Measurements from ENCODE around the gene C2CD2.
"Not testable (repeated sequence)": the region's sequence is repeated elsewhere in the genome, so short reads cannot be mapped to it uniquely, and the experiment has no call there.

Gene C2CD2

DNA sequence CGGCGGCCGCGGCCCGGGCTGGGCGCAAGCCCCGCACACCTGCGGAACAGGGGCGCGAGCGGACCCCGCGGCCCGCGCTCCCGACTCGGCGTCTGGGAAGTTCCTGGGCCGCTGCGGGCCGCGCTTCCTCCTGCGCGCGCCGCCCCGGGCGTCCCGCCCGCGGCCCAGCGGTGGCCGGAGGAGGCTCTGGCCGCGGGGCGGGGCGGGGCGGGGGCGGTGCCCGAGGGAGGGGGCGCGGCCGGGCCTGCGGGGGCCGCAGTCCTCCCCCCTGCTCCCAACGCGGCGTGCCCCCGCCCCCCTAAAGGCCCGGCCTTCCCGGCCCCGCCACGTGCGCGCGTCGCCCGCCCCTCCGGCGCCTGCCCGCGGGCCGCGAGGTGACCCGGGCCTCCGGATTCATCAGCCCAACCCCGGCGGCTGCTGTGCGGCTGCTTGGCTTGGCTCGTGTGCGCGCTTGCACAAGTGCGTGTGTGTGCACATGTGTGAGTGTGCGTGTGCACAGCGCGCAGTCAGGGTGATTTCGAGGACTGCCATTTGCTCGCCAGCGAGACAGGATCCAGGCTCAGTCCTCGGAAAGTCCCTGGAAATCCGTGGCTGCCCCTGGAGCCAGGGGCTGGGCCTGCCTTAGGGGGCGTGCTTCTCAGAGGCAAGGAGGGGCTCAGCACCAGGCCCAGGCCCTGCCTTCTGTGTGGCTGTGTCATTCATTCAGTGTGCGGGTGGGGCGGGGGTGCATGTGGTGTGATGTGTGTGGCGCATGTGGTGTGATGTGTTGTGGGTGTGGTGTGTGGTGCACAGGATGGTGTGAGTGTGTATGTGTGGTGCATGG is at the start of gene C2CD2:
TSS of gene C2CD2 (minus strand) at position 188 of the 823 bp plus-strand sequence. CDS start 370 bp downstream, outside the sequence.
- DNase-seq = no peak

DNA sequence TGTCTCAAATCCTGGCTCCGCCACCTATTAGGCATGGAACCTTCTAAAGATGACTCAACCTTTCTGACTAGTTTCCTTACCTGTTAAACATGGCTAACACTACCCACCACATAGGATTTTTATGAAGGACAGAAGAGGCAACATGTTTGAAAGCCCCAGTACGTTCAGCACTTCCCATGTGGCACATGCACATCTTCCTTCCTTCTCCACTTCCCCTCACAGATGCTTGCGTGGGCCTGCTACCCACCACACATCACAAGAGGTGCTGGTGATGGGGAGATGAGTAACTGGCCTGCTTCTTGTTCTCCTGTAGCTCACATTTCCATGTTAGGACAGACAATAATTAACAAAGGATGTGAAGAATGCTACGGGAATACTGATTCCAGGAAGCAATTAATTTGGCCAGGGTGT is 49.2 kb upstream of the C2CD2 start:
- no peak for DNase-seq

DNA sequence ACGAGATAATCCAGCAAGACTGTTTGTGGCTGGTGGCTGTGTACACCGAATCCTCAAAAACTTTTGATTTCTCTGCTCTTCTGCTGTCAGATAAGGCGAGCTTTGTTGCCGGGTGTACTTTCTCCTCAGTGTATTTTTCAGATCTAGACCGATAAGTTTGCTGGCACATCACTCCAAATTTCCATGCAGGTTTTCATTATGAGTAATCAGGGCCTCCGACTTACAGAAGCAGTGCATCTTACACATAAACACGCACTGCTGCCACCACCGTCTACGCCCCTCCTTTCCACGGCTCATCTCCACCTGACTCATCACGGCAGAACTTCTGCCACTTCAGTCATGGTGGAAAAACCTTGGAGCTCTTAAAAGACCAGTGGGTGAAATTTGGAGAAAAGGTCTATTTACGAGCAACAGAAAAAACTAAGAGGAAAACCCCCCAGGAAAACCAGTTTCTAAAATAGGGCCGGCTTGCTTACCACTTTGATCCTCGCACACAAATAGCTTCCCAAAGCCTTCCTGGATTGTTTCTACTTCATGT is 48.7 kb upstream of the C2CD2 start:
- peak; percentile 62 for DNase-seq

DNA sequence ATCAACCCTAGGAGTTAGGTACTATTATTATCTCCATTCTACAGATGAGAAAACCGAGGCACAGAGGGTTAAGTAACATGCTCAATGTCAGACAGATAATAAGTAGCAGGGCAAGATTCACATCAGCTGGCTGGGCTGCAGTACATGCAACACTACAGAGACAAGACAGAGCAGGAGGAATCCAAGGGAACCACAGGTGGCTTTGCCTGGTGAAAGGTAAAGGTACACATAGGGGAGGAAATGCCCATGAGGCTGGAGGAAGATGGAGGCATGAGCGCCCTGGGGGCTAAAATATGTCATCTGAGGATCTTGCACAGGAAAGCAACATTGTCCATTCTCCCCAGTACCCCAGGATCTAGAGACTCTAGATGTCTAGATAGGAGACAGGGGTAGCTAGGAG is 48.0 kb upstream of the C2CD2 start:
- no peak for DNase-seq

DNA sequence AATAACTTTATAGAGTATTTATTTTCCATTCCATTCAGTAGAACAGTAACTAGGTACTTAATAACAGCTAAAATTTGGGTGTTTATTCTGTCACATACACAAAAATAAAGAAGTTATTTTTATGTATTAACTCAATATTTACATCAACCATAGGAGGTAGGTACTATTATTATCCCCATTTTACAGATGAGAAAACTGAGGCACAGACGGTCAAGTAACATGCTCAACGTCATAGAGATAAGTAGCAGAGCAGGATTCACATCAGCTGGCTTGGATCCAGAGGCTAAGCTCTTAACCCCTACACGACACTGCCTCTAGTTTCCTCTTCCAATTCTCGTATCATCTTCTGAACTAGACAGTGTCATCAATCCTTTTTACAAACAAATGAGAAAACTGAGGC is 47.1 kb upstream of the C2CD2 start:
- DNase-seq = no peak

DNA sequence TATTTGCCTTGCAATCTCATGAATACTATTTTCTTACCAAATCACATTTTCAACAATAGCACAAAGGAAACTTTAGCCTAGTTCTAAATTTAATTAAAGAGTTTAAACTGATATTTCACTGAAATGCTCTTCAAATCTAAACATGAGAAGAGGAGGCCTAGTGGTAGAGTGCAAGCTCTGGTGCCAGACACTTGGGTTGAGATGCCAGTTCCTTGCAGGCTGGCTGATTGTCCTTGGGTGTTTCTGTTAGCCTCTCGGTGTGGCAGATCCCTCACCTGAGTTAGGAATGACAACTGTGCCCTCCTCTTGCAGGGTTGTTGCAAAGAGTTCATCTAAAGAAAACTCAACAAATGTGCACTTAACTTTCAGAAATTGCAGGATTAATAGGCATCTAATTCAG is 43.8 kb upstream of the C2CD2 start:
- DNase-seq = no peak

DNA sequence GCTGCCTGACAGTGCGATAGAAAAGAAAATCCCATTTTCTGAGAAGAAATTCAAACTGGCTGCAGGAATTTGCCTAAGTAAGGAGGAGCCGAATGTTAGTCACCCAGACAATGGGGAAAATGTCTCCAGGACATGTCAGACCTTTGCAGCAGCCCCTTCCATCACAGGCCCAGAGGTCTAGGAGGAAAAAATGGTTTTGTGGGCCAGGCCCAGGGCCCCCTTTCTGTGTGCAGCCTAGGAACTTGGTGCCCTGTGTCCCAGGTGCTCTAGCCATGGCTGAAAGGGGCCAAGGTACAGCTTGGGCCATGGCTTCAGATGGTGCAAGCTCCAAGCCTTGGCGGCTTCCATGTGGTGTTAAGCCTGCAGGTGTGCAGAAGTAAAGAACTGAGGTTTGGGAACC is 41.8 kb upstream of the C2CD2 start:
- no peak for DNase-seq

DNA sequence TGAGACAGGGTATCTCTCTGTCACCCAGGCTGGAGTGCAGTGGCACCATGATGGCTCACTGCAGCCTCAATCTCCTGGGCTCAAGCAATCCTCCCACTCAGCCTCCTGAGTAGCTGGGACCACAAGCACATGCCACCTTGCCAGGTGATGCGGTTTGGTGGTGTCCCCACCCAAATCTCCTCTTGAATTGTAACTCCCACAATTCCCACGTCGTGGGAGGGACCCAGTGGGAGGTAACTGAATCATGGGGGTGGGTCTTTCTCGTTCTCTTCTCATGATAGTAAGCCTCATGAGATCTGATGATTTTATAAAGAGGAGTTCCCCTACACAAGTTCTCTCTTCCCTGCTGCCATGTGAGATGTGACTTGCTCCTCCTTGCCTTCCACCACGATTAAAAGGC is 40.8 kb upstream of the C2CD2 start:
- not testable (repeated sequence) for DNase-seq

DNA sequence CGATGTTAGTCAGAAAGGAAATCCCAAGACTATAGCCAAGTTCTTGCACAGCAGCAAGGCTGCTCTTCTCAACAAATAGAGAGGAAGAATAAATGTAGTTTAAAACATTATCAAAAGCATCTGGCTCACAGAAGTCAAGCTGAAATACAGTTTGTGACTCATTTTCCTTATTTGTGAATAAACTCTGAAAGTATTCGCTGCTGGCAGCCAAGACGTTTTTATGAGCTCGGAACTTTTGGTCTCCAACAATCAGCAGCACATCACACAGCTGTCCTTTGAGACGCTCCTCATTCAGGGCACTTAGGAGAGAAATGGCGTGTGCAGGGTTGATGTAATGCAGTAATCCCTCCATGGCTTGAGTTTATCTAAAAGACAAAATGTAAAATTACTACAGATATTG is 39.9 kb upstream of the C2CD2 start:
- no peak for DNase-seq

DNA sequence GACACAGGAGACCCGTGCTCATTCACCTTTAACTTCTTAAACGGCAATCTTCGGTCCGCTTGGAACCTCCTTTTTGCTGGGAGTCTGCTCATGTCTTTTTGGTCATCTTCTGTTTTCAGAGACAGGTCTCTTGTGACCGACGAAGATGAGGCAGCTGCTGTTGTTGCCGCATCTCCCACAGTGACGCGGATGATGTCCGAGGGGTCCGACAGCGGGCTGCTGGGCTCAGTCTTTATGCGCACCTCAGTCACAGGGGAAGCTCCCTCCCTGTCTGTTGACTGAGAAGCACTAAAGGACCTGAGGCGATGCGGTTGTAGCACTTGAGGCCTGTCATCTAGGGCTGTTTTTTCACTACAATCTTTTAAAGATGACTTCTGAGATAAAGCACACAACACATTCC is 38.8 kb upstream of the C2CD2 start:
- DNase-seq = no peak

DNA sequence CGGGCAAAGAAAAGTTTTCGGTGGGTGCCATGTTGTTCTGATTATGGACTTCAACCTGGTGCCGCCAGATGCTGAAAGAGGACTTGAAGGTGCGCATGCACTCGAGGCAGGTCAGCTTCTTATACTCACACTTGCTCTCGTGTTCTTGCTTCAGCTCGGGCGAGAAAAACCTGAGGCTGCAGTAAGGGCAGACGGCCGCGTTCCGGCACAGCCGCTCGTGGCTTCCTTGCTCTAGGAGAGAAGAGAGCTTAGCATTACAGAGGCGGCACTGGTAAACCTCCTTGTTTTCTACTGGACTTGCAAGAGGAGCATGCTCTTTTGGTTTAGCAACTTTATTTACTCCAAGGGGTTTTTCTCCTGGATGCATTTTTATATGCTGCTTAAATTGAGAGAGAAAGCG is 37.8 kb upstream of the C2CD2 start:
- no peak for DNase-seq

DNA sequence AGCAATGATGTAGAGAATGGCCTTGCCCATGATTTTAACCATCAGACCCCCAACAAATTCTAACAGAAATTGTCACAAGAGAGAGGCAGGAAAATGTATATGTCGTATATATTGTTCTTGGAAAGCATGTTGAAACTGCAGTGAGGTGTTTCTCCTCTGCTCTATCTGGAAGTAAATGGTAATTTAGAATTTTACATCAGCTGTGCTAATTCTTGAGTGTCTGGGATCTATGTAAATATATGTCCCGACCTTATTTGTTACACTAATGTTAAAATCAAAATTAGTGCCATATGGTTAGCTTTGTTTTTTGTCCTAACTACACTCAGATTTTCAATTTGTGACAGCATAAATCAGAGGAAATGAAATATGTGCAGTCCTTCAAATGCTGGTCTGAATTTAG is 35.9 kb upstream of the C2CD2 start:
- no peak for DNase-seq

DNA sequence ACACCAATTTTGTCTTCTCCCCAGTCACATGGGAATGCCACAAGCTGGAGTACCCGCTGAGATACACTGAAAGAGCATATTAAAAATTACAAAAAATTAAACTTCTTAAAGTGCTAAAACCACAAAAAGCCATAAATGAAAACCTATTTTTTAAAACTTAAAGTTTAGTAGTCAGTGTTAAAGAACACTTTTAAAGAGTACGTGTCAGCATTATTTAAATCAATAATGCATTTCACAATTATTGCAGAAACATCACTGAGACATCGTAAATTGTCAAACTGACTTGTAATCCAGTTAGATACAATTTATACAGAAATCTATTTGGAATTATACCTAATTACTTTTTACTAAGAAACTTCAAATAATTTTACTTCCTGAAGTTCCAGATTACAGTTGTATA is 33.5 kb upstream of the C2CD2 start:
- no peak for DNase-seq

DNA sequence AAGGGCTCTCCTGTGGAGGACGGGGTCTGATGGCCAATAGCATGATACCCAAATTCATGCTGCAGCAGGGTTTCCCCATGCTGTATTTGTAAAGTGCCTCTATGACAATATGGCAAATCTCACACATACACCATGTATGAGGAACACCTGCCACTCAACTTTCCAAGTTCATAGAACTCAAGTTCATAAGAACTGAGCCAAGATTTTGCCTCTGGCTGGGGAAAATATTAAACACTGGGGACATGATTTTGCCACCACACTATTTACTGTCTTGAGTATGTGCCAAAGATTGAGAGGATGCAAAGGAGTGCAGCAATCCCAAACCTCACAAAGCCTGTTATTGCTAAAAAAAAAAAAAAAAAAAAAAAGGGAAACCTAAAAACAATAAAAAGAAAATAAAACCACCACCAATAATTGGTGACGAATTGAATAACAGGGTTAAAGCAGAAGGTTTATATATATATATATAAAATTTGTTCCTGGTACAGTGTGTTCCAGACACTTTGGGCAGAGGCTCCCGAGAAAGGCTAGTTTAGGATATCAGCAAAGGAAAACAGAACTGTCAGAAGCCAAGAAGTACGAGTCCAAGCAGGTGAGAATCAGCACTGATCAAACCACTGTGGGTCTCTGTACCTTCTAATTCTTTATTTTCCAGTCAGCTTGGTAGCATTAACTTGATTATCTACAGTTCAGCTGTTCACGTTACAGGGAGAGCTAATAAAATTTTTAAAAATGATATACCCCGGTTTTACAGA is 32.0 kb upstream of the C2CD2 start:
- no peak for DNase-seq

DNA sequence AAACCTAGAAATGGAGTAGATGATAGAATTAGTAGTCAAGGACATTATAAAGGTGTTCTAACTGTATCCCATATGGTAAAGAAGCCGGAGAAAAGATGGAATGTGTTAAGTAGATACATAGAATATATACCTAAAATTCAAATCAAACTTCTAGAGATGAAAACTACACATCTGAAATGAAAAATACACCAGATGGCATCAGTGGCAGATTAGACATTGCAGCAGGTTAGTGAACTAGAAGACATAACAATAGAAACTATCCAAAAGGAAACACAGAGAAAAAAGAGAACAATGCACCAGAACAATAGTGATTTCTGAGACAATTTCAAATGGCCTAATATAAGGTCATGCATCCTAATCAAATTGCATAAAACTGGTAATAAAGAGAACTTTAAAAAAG is 29.4 kb upstream of the C2CD2 start:
- DNase-seq = no peak

DNA sequence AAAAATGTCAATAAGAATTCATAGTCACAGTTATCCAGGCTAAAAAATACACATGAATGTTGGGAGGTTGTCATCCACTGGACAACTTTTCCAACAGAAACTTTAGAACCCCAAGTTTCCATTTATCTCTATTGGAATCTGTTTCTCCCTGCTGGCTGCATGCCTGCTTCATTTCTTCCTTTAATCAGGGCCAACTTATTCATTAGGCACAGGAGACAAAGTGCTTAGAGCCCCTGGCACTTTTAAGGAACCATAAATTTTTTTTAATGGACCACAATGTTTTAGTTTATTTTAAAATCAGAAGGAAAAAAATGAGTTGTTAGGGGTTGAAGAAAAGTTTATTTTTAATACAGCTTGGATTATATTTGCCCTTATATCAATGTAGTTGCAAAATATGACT is 26.7 kb upstream of the C2CD2 start:
- DNase-seq = no peak

DNA sequence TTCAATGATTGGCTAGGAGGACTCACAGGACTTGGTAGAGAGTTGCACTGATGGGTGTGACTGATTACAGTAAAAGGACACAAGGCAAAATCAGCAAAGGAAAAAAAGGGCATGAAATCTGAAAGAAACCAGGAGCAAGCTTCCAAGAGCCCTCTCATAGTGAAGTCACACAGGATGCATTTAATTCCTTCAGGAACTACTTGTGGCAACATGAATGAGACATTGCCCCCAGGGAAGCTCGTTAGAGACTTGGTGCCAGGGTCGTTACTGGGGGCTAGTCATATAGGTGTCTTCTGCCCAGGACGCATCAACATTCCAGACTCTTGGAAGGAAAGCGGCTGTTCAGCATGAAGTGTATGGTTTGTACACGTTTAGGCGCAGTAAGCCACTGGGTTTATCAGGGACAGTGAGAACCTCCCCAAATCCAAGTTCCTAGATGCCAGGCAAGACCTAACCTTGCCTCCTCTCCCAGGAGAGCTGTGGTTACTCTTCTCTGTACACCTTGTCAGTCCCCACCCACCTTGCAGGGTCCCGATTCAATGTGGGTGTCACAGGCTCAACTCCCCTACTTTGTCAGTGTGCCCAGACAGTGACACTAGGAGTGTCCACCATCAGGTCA is 26.0 kb upstream of the C2CD2 start:
- DNase-seq = no peak

DNA sequence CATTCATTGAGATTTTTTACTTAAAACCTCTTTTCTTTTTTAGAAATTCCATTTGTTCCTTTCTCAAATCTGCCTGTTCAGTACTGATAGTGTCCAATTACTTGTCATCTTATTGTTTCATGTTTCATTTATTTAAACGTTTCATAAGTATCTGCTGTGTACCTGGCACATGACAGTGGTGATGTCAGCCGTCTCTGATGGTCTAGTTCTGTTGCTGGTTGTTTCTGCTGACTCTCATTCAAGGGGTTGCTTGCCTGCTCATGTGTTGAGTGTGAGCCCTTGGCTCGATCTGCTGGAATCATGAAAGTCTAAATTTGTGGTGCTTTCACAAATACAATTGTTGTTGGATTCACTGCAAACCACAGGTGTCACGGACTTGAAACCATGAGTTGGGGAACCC is 25.5 kb upstream of the C2CD2 start:
- no peak for DNase-seq

DNA sequence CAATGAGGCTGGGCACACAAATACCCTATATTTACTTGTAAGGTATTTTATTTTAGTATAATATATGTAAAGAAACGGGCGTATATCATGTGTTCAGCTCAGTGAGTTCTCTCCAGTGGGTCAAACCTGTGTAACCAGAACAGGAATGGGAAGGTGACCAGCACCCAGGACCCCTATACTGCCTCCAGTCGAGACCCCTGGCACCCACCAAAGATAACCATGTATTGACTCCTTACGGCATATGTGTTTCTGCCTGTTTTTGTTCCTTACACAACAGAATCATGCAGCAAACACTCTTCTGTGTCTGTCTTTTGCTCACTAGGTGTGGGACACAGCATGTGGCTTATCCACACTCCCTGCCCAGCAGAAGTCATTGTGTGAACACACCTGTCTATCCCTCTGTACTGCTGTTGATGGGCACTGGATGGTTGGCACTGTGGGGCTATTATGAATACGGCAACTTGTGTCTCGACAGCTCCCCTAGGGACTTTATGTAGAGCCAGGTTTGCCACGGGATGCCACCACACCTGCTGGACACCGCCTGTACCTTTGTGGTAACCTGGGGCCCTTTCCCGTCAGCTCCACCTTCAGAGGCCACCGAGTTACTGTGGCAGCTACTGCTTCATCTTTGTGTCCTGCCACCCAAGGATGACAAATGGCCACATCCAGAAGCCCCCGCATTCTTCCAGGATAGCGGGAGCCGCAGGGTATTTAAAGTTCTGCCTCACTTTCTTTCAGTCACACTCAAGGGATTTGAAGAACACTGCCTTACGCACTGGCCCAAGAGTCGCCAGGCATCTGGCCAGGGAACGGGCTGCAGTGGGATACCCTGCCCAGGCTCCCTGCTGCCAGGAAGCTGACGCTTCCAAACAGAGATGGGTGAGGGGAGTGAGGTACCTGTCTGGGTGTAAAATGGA is 23.5 kb upstream of the C2CD2 start:
- DNase-seq = no peak

DNA sequence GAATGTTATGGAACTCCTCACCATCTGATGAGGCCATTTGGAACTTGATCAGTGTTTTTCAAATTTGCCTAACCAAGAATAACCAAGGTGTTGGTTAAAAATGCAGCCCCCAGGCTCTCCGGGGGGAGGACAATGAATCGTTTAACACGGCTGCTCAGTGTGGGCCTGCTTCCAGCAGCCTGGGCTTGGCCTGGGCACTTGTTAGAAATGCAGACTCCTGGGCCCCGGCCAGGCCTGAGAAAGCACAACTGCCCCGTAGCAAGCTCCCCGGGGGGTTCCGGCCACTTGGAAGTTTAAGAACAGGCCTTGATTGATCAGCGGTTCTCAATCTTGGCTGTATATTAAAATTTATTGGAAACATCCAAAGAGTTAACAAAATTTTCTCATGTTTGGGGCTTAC is 22.8 kb upstream of the C2CD2 start:
- no peak for DNase-seq

DNA sequence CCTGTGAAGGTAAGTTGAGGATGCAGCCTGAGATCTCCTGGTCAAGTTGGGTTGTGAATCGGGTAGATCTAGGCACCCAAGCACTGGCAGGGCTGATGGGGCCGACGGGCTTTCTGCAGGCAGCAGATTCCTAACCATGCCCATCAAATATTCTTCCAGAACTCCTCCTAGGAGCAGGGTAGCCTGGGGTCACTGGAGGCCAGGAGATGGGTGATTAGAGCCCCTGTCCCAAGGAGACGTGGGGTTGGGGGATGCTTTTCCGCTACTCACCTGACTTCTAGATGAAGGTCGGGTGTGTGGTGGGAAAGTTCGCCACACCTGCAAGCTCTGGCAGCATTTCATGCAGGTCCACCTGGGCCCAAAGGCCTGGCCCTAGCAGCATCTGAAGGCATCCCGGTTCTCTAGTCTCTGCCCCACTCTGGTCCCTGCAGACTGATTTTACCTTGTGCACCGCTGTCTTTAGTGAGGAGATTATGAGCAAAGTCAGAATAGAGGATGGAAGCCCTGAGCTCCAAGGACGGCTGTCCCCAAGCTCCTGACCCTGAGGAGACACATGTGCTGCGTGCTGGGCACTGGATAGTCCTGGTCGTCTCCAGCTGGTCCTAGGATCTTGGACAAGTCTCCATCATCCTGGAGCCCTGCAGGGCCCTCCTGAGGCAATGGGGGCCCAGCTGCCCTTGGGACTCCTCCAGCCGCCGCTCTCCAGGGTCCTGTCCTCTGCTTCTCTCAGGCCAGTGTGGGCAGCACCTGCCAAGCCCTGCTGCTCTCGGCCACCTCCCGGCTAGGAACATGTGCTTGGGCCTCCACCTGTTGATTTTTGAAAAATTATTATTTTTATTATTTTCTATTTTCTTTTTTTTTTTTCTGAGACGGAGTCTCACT is 21.8 kb upstream of the C2CD2 start:
- DNase-seq = no peak

DNA sequence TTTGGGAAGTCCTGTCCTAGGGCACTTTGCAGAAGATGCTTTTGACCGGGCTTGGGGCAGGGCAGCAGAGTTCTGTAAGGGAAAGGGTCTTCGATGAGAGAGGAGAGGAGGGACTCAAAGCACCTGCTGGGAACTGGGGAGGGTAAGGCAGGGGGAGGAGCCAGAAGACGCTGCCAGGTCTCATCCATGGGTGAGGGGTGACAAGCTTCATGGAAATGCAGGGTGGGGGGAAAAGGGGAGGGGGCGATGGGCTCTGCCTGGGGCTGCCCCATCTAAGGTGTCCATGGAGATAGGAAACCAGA is 20.9 kb upstream of the C2CD2 start:
- no peak for DNase-seq

Measured in activated CD4-positive, CD25-positive, alpha-beta regulatory T cell treated with anti-CD3 and anti-CD28 coated beads, Interleukin-2, amount 50 U/mL, for 72 hours (primary cell).